Adrenal gland (tissue), 5 donors: ENCODE measurements around the gene MSRB3.

Experiments used
- CTCF ChIP-seq, 6 experiments: fragments of 450-650 bp in 4 of 6; fragments of 200-600 bp in 2 of 6; sonication (generic) in 1 of 6; IDR thresholded peaks; 1 replicate in 5 of 6; 2 replicates in 1 of 6; pipeline versions ENCODE4 v1.5.1 to v1.8.0; 2016 to 2021; ENCODE audit warnings: antibody characterized with exemption in 6 of 6, mild to moderate bottlenecking in 2 of 6, moderate library complexity in 1 of 6
- POLR2A ChIP-seq, 2 donors: fragments of 450-650 bp; IDR thresholded peaks; one replicate each; pipeline ENCODE4 v1.6.1; 2017; ENCODE audit warnings: antibody characterized with exemption in 2 of 2, mild to moderate bottlenecking in 2 of 2, moderate library complexity in 1 of 2
- donor health status: DM: no; HTN: no; CAD: no.

GRCh38 chr12:65430571-65431306, 152.3 kb downstream of the MSRB3 start:
- TF ChIP-seq CTCF (IDR thresholded peaks at IDR 0.05), result no peak
- TF ChIP-seq POLR2A (IDR thresholded peaks at IDR 0.05), result no peak
